NT2/D1 (cell line): ENCODE results near the gene FGD4.

Experiments used
- DNase-seq: peaks from one replicate; pipeline ENCODE4 v3.0.0-alpha.2; 2011; ENCODE audit warnings: low read depth, low spot score
- H3K27me3 ChIP-seq: 2 replicates; pipeline ENCODE4 v1.6.0; 2011; ENCODE audit warnings: mild to moderate bottlenecking; ENCODE audit not compliant: insufficient read length, insufficient read depth
- H3K36me3 ChIP-seq: 2 replicates; pipeline ENCODE4 v1.6.1; 2011; ENCODE audit warnings: mild to moderate bottlenecking, low read length, mixed read lengths; ENCODE audit not compliant: insufficient read depth, insufficient read length
- H3K4me1 ChIP-seq: 2 replicates; pipeline ENCODE4 v1.5.1; 2011; ENCODE audit not compliant: insufficient read depth, insufficient read length
- H3K4me3 ChIP-seq: 2 replicates; pipeline ENCODE4 v1.5.1; 2011; ENCODE audit warnings: low read depth; ENCODE audit not compliant: insufficient read length
- H3K9ac ChIP-seq: 2 replicates; pipeline ENCODE4 v1.6.0; 2011; ENCODE audit warnings: low read depth; ENCODE audit not compliant: insufficient read length
- H3K9me3 ChIP-seq: 2 replicates; pipeline ENCODE4 v1.5.1; 2011; ENCODE audit warnings: mild to moderate bottlenecking, low read length; ENCODE audit not compliant: insufficient read depth
- SUZ12 ChIP-seq: IDR thresholded peaks from 2 replicates; pipeline ENCODE4 v1.6.1; 2011; ENCODE audit not compliant: insufficient read length, insufficient read depth; ENCODE audit errors: extremely low read depth
- YY1 ChIP-seq: IDR thresholded peaks from 2 replicates; pipeline ENCODE4 v1.6.1; 2011; ENCODE audit not compliant: insufficient read length, insufficient read depth
- ZNF274 ChIP-seq: IDR thresholded peaks from 2 replicates; pipeline ENCODE4 v1.6.1; 2011; ENCODE audit warnings: mild to moderate bottlenecking, low read depth, low read length

The FGD4 gene

DNA sequence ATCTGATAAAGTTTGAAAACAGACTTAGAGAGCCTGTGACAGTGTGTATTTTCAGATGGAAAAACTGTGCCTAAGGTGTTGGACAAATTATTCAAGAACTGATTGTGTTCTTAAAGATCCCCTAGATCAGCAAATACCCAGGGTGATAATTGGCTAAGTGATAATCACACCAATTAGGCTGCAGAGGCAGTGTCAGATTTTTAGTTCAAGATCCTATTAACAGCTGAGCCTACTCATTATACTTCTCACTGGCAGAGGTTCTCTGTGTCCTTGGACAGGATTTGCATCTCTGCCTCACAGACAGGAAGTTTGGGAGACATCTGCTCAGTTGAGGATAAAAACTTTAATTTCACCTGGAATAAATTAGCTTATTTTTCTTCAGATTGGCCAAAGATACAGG lies 4.3 kb upstream of the FGD4 start:
- Histone ChIP-seq H3K4me3 (no peak overlapping the region), H3K4me1 (peaks cover 3% of the 10 kb centered on the region), H3K9me3 (peaks cover 11% of the 10 kb centered on the region; the same call in 1 of the 2 replicates), H3K27me3 (no peaks in the 10 kb centered on the region), H3K9ac (peak overlapping the region; percentile 21), H3K36me3 (no peaks in the 10 kb centered on the region)
- no peak for DNase-seq
- TF ChIP-seq SUZ12 (no peak), ZNF274 (no peak), YY1 (no peak)

- H3K27me3 ChIP-seq: no peaks in the 10 kb centered on the region
- TF ChIP-seq SUZ12: no peak
- no peak overlapping the region for H3K9ac ChIP-seq
- no peak overlapping the region for H3K4me3 ChIP-seq
- H3K4me1 ChIP-seq: peaks cover 3% of the 10 kb centered on the region
- no peaks in the 10 kb centered on the region for H3K9me3 ChIP-seq
- no peak for DNase-seq
- peaks cover 4% of the 10 kb centered on the region for H3K36me3 ChIP-seq
Observed at GRCh38 chr12:32397696-32398095, 1.7 kb upstream of the FGD4 start.

- H3K36me3 ChIP-seq: peaks cover 4% of the 10 kb centered on the region
- no peak for DNase-seq
- H3K9ac ChIP-seq: peak overlapping the region; percentile 97
- peak overlapping the region; percentile 97 for H3K4me3 ChIP-seq
- no peaks in the 10 kb centered on the region for H3K9me3 ChIP-seq
- TF ChIP-seq YY1 (no peak), ZNF274 (no peak), SUZ12 (no peak)
- H3K27me3 ChIP-seq: no peaks in the 10 kb centered on the region
- H3K4me1 ChIP-seq: peaks cover 3% of the 10 kb centered on the region
Observed at GRCh38 chr12:32398181-32398580, 1.2 kb upstream of the FGD4 start.

DNA sequence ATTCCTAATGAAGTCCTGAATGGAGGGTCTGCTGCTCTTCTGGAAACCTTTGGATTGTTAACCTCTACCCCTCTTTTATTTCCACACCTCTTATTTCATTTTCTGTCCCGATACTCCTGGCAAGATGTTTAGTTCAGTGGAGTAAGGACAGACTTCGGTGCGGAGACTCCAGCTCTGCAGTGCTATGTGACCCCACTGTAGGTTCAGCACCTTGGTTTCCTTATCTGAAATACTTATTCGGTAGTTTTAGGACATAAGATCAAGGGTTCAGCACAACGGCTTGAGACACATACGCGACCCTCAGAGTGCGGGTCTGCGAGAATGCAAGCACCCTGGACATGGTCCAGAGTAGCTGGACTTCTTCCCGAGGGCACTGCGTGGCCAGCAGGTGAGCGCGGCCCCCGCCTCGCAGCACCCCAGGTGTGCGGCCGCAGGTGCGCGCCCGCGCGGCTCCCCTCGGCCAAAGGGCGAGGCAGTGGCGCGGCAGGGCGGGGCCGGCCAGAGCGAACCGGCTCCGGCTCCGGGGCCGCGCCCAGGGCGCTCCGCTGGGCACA lies 465 bp upstream of the FGD4 start:
- Histone ChIP-seq H3K9me3 (no peaks in the 10 kb centered on the region), H3K4me1 (peaks cover 3% of the 10 kb centered on the region), H3K9ac (peak overlapping the region; percentile 97), H3K4me3 (peak overlapping the region; percentile 97), H3K36me3 (peaks cover 7% of the 10 kb centered on the region), H3K27me3 (no peaks in the 10 kb centered on the region)
- no peak for DNase-seq
- no peak for TF ChIP-seq YY1
- no peak for TF ChIP-seq ZNF274
- no peak for TF ChIP-seq SUZ12

GRCh38 chr12:32400114-32400672 lies 835 bp downstream of the FGD4 start:
- DNase-seq: peak; percentile 99
- Histone ChIP-seq H3K9ac (peak overlapping the region; percentile 97), H3K4me1 (peaks cover 3% of the 10 kb centered on the region), H3K9me3 (no peaks in the 10 kb centered on the region), H3K36me3 (peaks cover 7% of the 10 kb centered on the region), H3K4me3 (peak overlapping the region; percentile 97), H3K27me3 (no peaks in the 10 kb centered on the region)
- TF ChIP-seq ZNF274 (no peak), SUZ12 (no peak), YY1 (no peak)

- no peak for DNase-seq
- Histone ChIP-seq H3K9me3 (no peaks in the 10 kb centered on the region), H3K36me3 (peaks cover 7% of the 10 kb centered on the region), H3K4me1 (peaks cover 3% of the 10 kb centered on the region), H3K27me3 (no peaks in the 10 kb centered on the region), H3K9ac (peak overlapping the region; percentile 83), H3K4me3 (peak overlapping the region; percentile 97)
- TF ChIP-seq YY1 (no peak), SUZ12 (no peak), ZNF274 (no peak)
Observed at GRCh38 chr12:32400866-32401265, 1.5 kb downstream of the FGD4 start.

DNA sequence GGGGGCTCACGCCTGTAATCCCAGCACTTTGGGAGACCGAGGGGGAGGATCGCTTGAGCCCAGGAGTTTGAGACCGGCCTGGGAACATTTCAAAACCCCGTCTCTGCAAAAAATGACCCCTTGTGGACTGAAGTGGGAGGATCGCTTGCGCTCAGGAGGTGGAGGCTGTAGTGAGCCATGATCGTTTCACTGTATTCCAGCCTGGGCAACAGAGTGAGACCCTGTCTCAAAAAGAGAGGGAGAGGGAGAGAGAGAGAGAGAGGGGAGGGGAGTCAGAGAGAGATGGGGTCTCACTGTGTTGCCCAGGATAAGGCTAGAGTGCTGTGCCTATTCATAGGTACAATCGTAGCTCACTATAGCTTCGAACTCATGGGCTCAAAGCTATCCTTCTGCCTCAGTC lies 2.8 kb downstream of the FGD4 start:
- H3K4me1 ChIP-seq: peaks cover 3% of the 10 kb centered on the region
- DNase-seq: no peak

More for the DNA sequence above, 2.8 kb downstream of the FGD4 start:
- H3K9ac ChIP-seq: no peak overlapping the region
- no peaks in the 10 kb centered on the region for H3K9me3 ChIP-seq
- no peaks in the 10 kb centered on the region for H3K27me3 ChIP-seq
- no peak overlapping the region for H3K4me3 ChIP-seq
- peaks cover 7% of the 10 kb centered on the region for H3K36me3 ChIP-seq
- TF ChIP-seq SUZ12 (no peak), YY1 (no peak), ZNF274 (no peak)
